Naive B cell (primary cell): Measurements from ENCODE around the gene KANSL2. TPM values are rescaled to one million over a fixed set of nuclear protein-coding genes. Genes with fewer than 3 reads are reported as not detected.
"Not testable (repeated sequence)": the region's sequence is repeated elsewhere in the genome, so short reads cannot be mapped to it uniquely, and the experiment has no call there.

Experiments
- ATAC-seq, 2 donors: fragments of 150-1000 bp; cut with Tn5 transposase; 2 replicates each; pipeline ENCODE4 v1.10.0; 2021; ENCODE audit warnings: low read depth in 2 of 2, mild to moderate bottlenecking in 2 of 2, moderate library complexity in 2 of 2
- DNase-seq: peaks from one replicate; pipeline ENCODE4 v3.0.0; 2022
- H3K27ac Mint-ChIP-seq, 6 donors: one replicate each; pipeline ENCODE4 v1.8.0; 2020 to 2022; ENCODE audit warnings: mild to moderate bottlenecking in 6 of 6, mixed read lengths in 6 of 6, moderate library complexity in 5 of 6, inconsistent platforms in 2 of 6
- H3K27me3 Mint-ChIP-seq, 3 donors: one replicate each; pipeline ENCODE4 v1.8.0; 2021 to 2022; ENCODE audit warnings: mixed read lengths in 3 of 3, mild to moderate bottlenecking in 1 of 3
- H3K36me3 Mint-ChIP-seq, 2 donors: one replicate each; pipeline ENCODE4 v1.8.0; 2020 to 2022; ENCODE audit warnings: mixed read lengths in 2 of 2, inconsistent platforms in 1 of 2, mild to moderate bottlenecking in 1 of 2
- H3K4me1 Mint-ChIP-seq, 3 donors: one replicate each; pipeline ENCODE4 v1.8.0; 2020 to 2022; ENCODE audit warnings: mixed read lengths in 3 of 3, inconsistent platforms in 1 of 3, mild to moderate bottlenecking in 1 of 3, moderate library complexity in 1 of 3
- H3K4me3 Mint-ChIP-seq, 8 donors: one replicate each; pipeline ENCODE4 v1.8.0; 2020 to 2022; ENCODE audit warnings: mild to moderate bottlenecking in 8 of 8, mixed read lengths in 8 of 8, moderate library complexity in 8 of 8, inconsistent platforms in 2 of 8
- H3K9me3 Mint-ChIP-seq, 7 donors: one replicate each; pipeline ENCODE4 v1.8.0; 2020 to 2022; ENCODE audit warnings: mixed read lengths in 7 of 7, mild to moderate bottlenecking in 5 of 7, inconsistent platforms in 2 of 7, moderate library complexity in 1 of 7
- polyA plus RNA-seq, 6 donors: library from polyadenylated mRNA; unstranded; fragments of 300-500 nt; fragmentation: Illumina TruSeq; gene quantifications; one replicate each; pipeline ENCODE4 v1.2.3, GENCODE V29; 2021; ENCODE audit warnings: low read depth in 6 of 6

The KANSL2 gene
- polyA plus RNA-seq, 6 donors from 2014 or later = 32.5 to 65.2 (median 41.3) TPM

GRCh38 chr12:48694038-48694437 is 12.0 kb upstream of the KANSL2 start:
- DNase-seq (no peak), ATAC-seq (no peak)
- Mint-ChIP-seq H3K4me3 (no peak overlapping the region), H3K4me1 (peaks cover 0 to 2% (median 2%) of the 10 kb centered on the region in 3 donors), H3K36me3 (peaks cover 23 to 25% of the 10 kb centered on the region in 2 donors), H3K27ac (peak overlapping the region in 1 of 6 donors; percentile 81), H3K27me3 (no peaks in the 10 kb centered on the region), H3K9me3 (no peaks in the 10 kb centered on the region)

GRCh38 chr12:48693572-48693971 is 11.5 kb upstream of the KANSL2 start:
- H3K4me3 Mint-ChIP-seq = no peak overlapping the region
- no peaks in the 10 kb centered on the region for H3K9me3 Mint-ChIP-seq
- H3K27ac Mint-ChIP-seq = peak overlapping the region in 2 of 6 donors; percentile 12 to 37
- H3K36me3 Mint-ChIP-seq = peaks cover 23% of the 10 kb centered on the region in 2 donors
- DNase-seq = no peak
- ATAC-seq = no peak
- no peaks in the 10 kb centered on the region for H3K27me3 Mint-ChIP-seq
- H3K4me1 Mint-ChIP-seq = peaks cover 0 to 2% (median 2%) of the 10 kb centered on the region in 3 donors

GRCh38 chr12:48691826-48692487 is 9.9 kb upstream of the KANSL2 start:
- no peaks in the 10 kb centered on the region for H3K27me3 Mint-ChIP-seq
- no peak overlapping the region for H3K4me3 Mint-ChIP-seq
- peaks cover 23% of the 10 kb centered on the region in 2 donors for H3K36me3 Mint-ChIP-seq
- DNase-seq (no peak), ATAC-seq (no peak)
- H3K9me3 Mint-ChIP-seq = no peaks in the 10 kb centered on the region
- H3K27ac Mint-ChIP-seq = peak overlapping the region in 1 of 6 donors; percentile 76
- H3K4me1 Mint-ChIP-seq = peaks cover 0 to 4% (median 2%) of the 10 kb centered on the region in 3 donors

- DNase-seq (no peak), ATAC-seq (no peak)
- peaks cover 23% of the 10 kb centered on the region in 2 donors for H3K36me3 Mint-ChIP-seq
These were observed 9.0 kb upstream of the KANSL2 start for GRCh38 chr12:48690990-48691389.

GRCh38 chr12:48690436-48690835 is 8.4 kb upstream of the KANSL2 start:
- peak overlapping the region in 1 of 6 donors; percentile 62 for H3K27ac Mint-ChIP-seq
- DNase-seq (no peak), ATAC-seq (no peak)
- peaks cover 18% of the 10 kb centered on the region in 2 donors for H3K36me3 Mint-ChIP-seq
- H3K4me1 Mint-ChIP-seq = peaks cover 0 to 8% (median 4%) of the 10 kb centered on the region in 3 donors
- H3K9me3 Mint-ChIP-seq = no peaks in the 10 kb centered on the region
- no peak overlapping the region for H3K4me3 Mint-ChIP-seq
- H3K27me3 Mint-ChIP-seq = no peaks in the 10 kb centered on the region

More at GRCh38 chr12:48690990-48691389, 9.0 kb upstream of the KANSL2 start:
- Mint-ChIP-seq H3K4me3 (no peak overlapping the region), H3K9me3 (no peaks in the 10 kb centered on the region), H3K27me3 (no peaks in the 10 kb centered on the region), H3K4me1 (peaks cover 0 to 6% (median 4%) of the 10 kb centered on the region in 3 donors), H3K27ac (peak overlapping the region in 3 of 6 donors; percentile 41 to 66 (median 62))

GRCh38 chr12:48688836-48689235 is 6.8 kb upstream of the KANSL2 start:
- Mint-ChIP-seq H3K36me3 (peaks cover 10% of the 10 kb centered on the region in 2 donors), H3K9me3 (no peaks in the 10 kb centered on the region), H3K27ac (no peak overlapping the region), H3K4me3 (no peak overlapping the region), H3K4me1 (peaks cover 0 to 8% (median 3%) of the 10 kb centered on the region in 3 donors), H3K27me3 (no peaks in the 10 kb centered on the region)
- ATAC-seq (no peak), DNase-seq (no peak)

GRCh38 chr12:48687592-48687991 is 5.6 kb upstream of the KANSL2 start:
- Mint-ChIP-seq H3K4me3 (no peak overlapping the region), H3K27ac (peak overlapping the region in 2 of 6 donors; percentile 28 to 39), H3K27me3 (no peaks in the 10 kb centered on the region), H3K4me1 (peaks cover 0 to 11% (median 2%) of the 10 kb centered on the region in 3 donors), H3K9me3 (no peaks in the 10 kb centered on the region), H3K36me3 (no peaks in the 10 kb centered on the region)
- ATAC-seq (no peak), DNase-seq (no peak)

GRCh38 chr12:48686615-48687334 is 4.7 kb upstream of the KANSL2 start:
- H3K9me3 Mint-ChIP-seq = no peaks in the 10 kb centered on the region
- DNase-seq (no peak), ATAC-seq (no peak)
- no peaks in the 10 kb centered on the region for H3K27me3 Mint-ChIP-seq
- H3K36me3 Mint-ChIP-seq = no peaks in the 10 kb centered on the region
- peak overlapping the region in 2 of 6 donors; percentile 20 to 73 for H3K27ac Mint-ChIP-seq
- peaks cover 2 to 15% (median 6%) of the 10 kb centered on the region in 3 donors for H3K4me1 Mint-ChIP-seq
- peak overlapping the region in 1 of 8 donors; percentile 14 for H3K4me3 Mint-ChIP-seq

- peak overlapping the region in 2 of 8 donors; percentile 7 to 14 for H3K4me3 Mint-ChIP-seq
- H3K27ac Mint-ChIP-seq = peak overlapping the region in 2 of 6 donors; percentile 3 to 20
- ATAC-seq = no peak
- H3K36me3 Mint-ChIP-seq = no peaks in the 10 kb centered on the region
- DNase-seq = no peak
- no peaks in the 10 kb centered on the region for H3K27me3 Mint-ChIP-seq
- no peaks in the 10 kb centered on the region for H3K9me3 Mint-ChIP-seq
- H3K4me1 Mint-ChIP-seq = peaks cover 6 to 13% (median 9%) of the 10 kb centered on the region in 3 donors
These were observed 4.1 kb upstream of the KANSL2 start for GRCh38 chr12:48686037-48686595.

GRCh38 chr12:48683534-48683933 is 1.5 kb upstream of the KANSL2 start:
- Mint-ChIP-seq H3K4me3 (peak overlapping the region in 5 of 8 donors; percentile 47 to 97 (median 66)), H3K9me3 (no peaks in the 10 kb centered on the region), H3K36me3 (peaks cover 3 to 10% of the 10 kb centered on the region in 2 donors), H3K27ac (no peak overlapping the region), H3K27me3 (no peaks in the 10 kb centered on the region), H3K4me1 (peaks cover 24 to 32% (median 27%) of the 10 kb centered on the region in 3 donors)
- ATAC-seq = no peak
- DNase-seq = no peak

- ATAC-seq = no peak
- Mint-ChIP-seq H3K4me3 (peak overlapping the region; percentile 94 to 98 (median 97)), H3K4me1 (peaks cover 30 to 35% (median 33%) of the 10 kb centered on the region in 3 donors), H3K9me3 (no peaks in the 10 kb centered on the region), H3K27ac (no peak overlapping the region), H3K27me3 (no peaks in the 10 kb centered on the region), H3K36me3 (peaks cover 4 to 13% of the 10 kb centered on the region in 2 donors)
- DNase-seq = no peak
These were observed 889 bp upstream of the KANSL2 start for GRCh38 chr12:48682927-48683326.

- not testable (repeated sequence) for ATAC-seq, DNase-seq, H3K9me3 Mint-ChIP-seq, H3K27me3 Mint-ChIP-seq
- Mint-ChIP-seq H3K36me3 (peaks cover 4 to 13% of the 10 kb centered on the region in 2 donors), H3K4me3 (peak overlapping the region; percentile 94 to 98 (median 97)), H3K4me1 (peaks cover 33 to 38% (median 35%) of the 10 kb centered on the region in 3 donors), H3K27ac (peak overlapping the region in 4 of 6 donors; percentile 95 to 99 (median 98))
These were observed 481 bp upstream of the KANSL2 start for GRCh38 chr12:48682533-48682905.

GRCh38 chr12:48681399-48681709 is 684 bp downstream of the KANSL2 start:
- peaks cover 4 to 13% of the 10 kb centered on the region in 2 donors for H3K36me3 Mint-ChIP-seq
- peak overlapping the region; percentile 4 to 99 (median 97) for H3K27ac Mint-ChIP-seq
- ATAC-seq = no peak
- H3K4me3 Mint-ChIP-seq = peak overlapping the region; percentile 94 to 98 (median 97)
- H3K27me3 Mint-ChIP-seq = no peaks in the 10 kb centered on the region
- DNase-seq = no peak
- no peaks in the 10 kb centered on the region for H3K9me3 Mint-ChIP-seq
- peaks cover 36 to 42% (median 40%) of the 10 kb centered on the region in 3 donors for H3K4me1 Mint-ChIP-seq
